DMS79 treated with DMSO at 0.1 percent for 48 hours (cell line): ENCODE data around the gene DNAAF9.

Source experiments
- DNase-seq: peaks from one replicate; lab custom pipeline; 2025; lab: John Stamatoyannopoulos, UW

DNAAF9 gene

DNA sequence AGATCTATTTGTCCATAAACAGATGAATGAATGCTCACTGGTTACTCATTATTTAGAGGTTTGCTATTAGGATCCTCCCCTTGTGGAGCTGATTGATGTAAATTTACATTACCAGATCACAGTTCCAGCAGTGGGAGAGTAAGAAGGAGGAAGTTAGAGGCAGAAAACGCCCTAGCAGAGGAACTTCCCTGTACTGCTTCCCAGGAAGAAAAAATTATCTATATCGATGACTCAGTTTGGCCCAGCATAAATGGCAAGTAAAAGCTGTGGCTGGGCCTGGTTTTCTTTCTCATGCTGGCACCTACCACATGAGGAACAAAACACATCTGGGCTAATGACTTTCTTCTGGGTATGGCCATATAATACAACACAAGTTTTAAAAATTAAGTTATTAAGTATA is 35.7 kb downstream of the DNAAF9 start:
- DNase-seq = no peak

DNA sequence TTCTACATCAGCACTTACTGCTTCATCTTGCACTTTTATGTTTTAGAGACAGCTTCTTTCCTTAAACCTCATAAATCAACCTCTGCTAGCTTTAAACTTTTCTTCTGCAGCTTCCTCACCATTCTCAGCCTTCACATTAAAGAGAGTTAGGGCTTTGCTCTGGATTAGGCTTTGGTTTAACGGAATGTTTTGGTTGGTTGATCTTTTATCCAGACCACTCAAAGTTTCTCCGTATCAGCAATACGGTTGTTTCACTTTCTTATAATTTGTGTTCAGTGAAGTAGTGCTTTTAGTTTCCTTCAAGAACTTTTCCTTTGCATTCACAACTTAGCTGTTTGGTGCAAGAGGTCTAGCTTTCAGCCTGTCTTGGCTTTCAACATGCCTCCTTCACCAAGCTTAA is 40.4 kb downstream of the DNAAF9 start:
- DNase-seq = no peak

DNA sequence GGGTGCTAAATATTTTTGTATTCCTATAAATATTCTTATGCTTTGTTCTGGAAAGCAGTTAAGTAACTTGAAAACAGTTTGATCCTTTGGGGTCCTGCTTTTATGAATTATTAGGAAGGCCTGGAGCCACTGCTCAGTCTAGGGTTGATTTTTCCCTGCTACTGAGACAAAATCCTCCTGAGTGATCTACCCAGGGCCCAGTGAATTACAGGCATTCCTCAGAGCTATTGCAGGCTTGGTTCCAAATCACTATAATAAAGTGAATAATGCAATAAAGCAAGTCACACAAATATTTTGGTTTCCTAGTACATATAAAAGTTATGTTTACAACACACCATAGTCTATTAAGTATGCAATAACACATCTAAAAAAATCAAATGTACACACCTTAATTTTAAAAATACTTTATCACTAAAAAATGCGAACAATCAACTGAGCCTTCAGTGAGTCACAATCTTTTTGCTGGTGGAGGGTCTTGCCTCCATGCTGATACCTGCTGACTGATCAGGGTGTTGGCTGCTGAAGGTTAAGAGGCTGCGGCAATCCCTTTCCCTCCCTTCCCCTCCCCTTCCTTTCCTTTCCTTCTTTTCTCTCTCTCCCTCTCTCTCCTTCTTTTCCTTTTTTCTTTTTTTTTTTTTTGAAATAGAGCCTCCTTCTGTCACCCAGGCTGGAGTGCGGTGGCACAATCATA is 43.0 kb downstream of the DNAAF9 start:
- DNase-seq = no peak

DNA sequence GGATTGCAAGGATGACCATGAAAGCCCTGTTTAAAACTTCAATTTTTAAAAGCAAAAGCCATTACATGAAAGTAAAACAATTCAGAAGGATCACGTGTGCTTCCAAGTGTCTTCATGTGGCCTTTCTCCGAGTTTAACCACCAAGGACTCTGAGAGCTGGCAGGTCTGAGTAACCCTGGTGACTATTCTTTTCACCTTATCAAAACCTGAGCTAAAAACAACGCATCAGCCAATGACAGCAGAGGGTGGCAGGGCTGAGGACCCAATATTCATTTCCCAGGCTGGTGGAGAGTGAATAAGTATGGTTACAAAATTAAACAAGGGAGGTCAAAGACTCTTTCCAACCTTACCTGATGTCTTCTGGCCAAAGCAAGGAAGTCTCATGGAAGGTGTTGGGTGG is 46.7 kb downstream of the DNAAF9 start:
- DNase-seq = no peak

DNA sequence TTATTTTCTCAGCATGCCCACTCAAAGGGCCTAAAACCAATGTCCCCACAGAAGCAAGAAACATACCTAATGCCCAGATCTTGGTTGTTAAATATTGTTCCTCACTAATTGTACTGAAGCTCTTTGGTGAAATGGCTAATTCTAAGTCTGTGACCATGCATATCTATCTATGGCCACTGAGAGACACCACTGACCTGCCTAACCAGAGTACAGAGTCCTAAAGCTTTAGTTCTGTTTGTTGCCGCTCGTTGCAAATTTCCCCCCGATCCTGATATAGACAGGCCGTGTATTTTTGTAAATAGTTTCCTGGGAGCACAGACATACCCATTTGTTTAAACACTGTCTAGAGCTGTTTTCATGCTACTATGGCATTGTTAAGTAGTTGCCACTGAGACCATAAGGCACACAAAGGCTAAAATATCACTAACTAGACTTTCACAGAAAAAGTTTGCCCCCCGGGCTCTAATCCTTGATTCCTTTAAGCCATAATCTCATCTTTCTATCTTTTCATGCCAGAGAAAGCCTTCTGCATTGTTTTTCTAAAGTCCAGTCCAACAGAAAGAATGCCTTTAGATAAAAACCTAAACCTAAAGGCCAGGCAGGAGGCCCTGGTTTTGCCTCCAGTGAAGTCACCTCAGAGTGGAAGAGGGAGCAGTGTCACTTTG is 48.7 kb downstream of the DNAAF9 start:
- no peak for DNase-seq
